Muscle of arm (tissue), 12 donors: ENCODE data around the gene EFCAB14. TPM values are rescaled to one million over a fixed set of nuclear protein-coding genes. Genes with fewer than 3 reads are reported as not detected.
"Not testable (repeated sequence)": the region's sequence is repeated elsewhere in the genome, so short reads cannot be mapped to it uniquely, and the experiment has no call there.

Experiments
- DNase-seq: peaks from one replicate; pipeline ENCODE4 v3.0.0-alpha.2; 2013
- polyA plus RNA-seq, 12 donors: library from polyadenylated mRNA; unstranded; fragments of 120-200 nt; gene quantifications; one replicate each; pipeline ENCODE4 v1.2.1, GENCODE V29; 2013; ENCODE audit not compliant: insufficient read length in 12 of 12

EFCAB14 gene
- polyA plus RNA-seq, 12 donors: 68.6 to 122 (median 100) TPM

DNA sequence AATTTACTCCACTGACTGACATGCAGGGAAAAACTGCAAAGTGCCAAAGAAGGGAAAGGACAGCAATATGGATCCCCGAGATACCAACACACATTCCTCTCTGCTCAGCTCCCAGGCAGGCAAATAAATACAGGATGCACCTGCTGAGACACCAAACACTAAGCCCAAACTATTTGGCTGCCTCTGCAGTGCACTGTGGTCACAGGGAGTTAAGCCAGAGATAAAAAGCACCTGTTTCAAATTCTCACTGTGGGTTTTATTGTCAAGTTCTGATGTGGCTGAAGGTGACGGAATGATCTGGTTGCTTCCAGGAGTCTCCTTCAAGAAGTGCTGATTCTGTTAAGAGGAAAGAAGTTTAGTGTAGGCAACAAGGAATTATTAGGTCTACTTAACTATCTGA is 29.6 kb downstream of the EFCAB14 start:
- DNase-seq: no peak

DNA sequence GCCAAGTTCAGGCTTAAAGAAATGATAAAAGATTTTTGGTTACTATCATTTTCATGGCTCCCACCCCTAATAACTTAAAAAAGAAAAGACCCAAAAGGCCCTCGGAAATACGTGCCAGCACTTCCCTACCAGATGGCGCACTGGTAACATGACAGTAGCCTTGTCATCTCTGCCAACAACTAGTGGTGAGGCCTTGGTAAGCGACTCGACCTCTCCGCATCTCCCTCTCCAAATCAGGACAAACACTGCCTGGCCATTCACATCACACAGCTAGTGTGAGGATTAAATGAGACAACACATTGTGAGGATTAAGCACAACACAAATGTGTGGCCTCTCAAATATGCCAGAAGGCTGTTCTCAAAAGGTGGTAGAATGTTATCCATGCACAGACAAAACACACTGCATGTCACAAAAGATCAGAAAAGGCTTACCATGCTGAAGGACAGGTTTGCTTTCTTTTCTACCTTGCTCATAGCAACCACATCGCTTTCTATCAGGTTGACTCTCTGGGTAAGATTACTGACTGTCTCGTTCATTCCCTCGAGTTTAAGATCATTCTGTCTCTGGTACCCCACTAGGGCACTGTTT is 30.9 kb downstream of the EFCAB14 start:
- DNase-seq: no peak

DNA sequence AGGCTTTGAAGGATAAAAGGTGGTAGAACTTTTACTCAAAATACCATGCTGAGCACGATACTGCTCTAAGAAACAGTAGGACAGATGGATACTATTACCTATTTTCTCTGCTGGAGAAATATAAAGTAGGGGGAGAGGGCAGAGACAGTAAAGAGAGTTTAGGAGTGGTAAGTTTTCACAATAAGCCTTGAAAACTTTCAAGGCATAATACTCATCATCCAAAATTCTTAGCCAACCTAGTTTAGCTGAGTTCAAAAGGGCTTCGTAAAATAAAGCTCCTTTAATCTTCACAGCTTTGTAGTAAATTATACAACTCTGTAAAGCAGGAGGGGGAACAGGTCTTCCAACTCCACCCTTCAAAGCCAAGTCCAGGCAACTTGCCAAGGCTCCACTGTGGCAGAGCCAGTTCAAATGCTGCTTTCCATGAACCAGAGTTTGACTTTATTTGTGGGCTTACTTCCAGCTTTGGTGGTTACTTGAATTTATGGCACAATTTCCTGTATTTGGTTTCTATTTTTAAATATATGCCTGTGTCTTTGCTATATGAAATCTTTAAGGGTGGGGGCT is 31.7 kb downstream of the EFCAB14 start:
- peak; percentile 18 for DNase-seq

DNA sequence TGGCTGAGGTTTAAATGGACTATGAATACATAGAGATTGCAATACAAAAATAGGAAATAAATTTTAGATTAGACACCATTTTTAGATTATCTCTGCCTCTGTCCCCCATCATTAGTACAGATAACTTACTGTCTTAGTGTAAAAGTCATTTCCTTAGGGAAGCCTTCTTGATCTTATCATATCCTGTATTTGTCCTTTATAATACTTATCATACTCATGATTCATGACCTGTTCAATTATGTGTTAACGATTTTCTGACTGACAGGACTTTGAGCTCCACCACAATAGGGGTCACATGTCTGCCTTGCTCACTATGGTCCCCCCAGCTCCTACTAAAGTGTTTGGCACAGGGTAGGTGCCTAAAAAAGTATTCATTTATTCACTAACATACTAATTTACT is 32.7 kb downstream of the EFCAB14 start:
- no peak for DNase-seq

- no peak for DNase-seq
These were observed 34.2 kb downstream of the EFCAB14 start for GRCh38 chr1:46684670-46685069.

GRCh38 chr1:46682064-46682463 is 36.9 kb downstream of the EFCAB14 start:
- DNase-seq: no peak

DNA sequence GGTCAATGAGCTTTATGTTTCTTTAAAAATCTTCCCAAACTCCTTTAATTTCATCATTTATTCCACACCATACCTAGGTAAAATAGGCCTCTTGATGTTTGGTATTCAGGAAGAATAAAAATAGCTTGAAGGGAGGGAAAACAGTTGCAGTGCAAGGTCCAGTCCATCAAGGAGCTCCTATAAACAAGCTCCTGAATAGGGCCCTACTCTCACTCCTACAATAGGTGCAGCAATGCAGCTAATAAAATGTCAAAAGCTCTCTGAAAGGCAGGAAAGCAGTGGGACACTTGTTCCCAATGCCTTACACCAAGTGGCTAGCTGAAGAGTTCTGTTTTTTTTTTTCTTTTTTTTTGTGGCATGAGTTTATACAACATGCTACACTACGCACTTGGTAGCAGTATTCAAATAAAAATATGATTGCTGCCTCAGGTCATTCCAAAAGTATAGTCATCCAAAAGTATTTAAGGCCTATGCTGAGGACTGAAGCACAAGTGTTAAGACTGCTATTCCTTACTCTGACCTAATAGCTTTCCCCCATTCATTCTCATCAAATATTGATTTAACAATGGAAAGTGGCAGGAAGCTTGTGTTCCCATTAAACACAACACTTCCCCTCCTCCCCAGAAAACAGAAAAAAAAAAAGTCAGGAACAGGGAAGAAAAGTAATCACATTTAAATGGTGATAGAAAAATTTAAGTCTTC is 37.4 kb downstream of the EFCAB14 start:
- no peak for DNase-seq

DNA sequence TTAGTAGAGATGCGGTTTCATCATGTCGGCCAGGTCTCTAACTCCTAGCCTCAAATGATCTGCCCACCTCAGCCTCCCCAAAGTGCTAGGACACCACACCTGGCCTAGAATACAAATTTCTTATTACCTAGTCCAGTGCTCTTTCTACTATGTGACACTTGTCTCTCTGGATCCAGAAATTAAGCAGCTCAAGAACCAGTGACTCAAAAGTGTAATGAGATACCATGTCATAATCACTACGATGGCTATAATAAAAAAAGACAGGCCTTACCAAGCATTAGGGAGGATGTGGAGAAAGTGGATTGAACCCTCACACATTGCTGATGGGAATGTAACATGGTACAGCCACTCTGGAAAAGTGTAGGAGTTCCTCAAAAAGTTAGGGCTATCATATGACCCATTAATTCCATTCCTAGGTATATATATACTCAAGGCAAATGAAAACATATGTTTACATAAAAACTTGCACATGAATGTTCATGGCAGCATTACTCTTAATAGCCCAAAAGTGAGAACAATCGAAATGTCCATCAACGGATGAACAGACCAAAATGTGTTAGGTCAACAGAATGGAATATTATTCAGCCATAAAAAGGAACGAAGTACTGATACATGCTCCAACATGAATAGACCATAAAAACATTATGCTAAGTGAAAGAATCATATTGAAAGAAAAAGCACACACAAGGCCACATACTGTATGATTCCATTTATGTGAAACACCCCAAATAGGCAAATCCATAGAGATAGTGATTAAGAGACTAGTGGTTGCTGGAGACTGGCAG is 38.9 kb downstream of the EFCAB14 start:
- no peak for DNase-seq

- no peak for DNase-seq
These were observed 41.6 kb downstream of the EFCAB14 start for GRCh38 chr1:46677339-46677738.

DNA sequence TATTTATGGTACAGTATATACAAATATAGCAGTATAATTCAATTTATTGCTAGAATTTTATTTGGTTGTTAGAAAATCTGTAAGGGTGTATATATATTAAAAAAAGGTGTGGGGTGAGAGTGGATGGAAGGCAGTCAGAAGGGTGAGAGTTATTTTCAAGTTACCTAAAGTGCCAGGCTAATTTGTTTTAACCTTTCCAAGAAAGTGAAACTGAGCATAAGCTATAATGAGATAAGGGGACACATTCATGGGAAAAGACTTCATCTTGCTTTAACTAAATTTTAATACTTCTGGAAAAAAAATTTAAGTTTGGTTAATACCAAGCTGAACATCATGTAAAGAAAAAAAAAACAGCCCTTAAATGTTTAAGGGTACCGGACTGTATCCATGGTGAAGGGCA is 42.4 kb downstream of the EFCAB14 start:
- no peak for DNase-seq

DNA sequence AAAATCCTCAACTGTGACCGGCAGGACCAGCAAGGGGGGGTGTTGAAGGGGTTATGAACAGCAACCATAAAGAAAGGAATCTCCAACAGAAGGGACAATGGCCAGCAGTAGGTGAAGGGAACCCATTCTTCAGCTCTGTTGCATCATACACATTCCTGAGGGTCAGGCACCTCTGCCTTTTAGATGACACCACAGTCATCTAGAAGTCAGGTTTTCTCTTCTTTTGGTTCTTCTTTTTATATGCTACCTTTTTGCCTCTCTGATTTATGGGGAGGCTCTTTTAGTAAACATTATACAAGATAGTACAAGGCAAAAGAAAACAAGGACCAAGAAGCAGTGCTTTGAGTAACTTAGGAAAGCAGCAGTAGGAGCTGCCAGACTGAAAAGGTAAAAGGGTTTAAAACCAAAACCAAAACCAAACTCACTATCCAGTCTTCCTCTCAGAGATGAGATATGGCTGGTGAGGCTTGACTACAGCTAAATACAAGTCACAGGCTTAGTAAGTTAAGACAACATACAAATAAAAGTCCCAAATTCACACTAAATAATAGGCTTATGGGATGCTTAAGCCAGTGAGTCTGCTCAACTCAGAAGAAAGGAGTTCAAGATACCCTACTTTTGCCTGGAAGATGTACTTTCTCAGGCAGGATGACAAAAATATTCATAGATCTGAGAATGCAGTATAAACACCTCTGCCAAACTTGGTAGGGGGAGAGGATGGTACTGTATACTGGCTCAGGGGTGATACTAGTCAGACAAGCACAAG is 43.2 kb downstream of the EFCAB14 start:
- no peak for DNase-seq

DNA sequence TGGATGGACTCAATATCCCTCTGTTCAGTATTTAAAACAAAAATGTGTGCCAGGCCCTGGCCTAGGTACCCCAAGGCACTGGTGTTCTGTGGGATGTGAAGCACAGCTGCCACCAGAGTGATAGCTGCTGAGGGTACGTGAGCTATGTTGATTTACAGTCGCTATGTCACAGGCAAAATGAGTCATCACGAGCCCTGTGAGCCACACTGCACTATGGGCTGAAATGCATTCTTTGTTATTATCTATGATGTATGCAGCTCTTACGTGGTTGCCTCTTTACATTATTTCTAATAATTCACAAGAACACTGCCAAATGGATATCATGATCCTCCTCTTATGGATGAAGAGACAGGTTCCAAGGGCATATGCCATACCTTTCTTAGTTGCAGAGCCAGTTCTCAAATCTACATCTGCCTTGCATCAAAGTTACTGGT is 45.1 kb downstream of the EFCAB14 start:
- no peak for DNase-seq

DNA sequence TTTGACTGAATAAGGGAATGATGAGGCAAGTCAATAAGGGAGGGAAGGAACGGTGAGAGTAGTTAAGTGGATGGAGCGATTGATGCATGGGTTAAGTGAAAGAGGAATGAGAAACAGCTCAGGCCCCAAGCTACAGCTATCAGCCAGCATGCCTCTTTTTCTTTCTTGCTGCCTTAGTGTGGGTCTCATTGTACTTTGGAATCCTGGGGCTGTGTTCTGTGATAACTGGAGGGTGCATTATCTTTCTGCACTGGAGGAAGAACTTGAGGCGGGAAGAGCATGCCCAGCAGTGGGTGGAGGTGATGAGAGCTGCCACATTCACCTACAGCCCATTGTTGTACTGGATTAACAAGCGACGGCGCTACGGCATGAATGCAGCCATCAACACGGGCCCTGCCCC is 46.2 kb downstream of the EFCAB14 start:
- no peak for DNase-seq

GRCh38 chr1:46671554-46671953 is 47.4 kb downstream of the EFCAB14 start, which contains the start of gene TEX38:
TSS of gene TEX38 (plus strand) at chr1:46671854. CDS start at chr1:46671935, 81 bp downstream.
- DNase-seq: no peak

- no peak for DNase-seq
These were observed 48.8 kb downstream of the EFCAB14 start for GRCh38 chr1:46670134-46670533.

DNA sequence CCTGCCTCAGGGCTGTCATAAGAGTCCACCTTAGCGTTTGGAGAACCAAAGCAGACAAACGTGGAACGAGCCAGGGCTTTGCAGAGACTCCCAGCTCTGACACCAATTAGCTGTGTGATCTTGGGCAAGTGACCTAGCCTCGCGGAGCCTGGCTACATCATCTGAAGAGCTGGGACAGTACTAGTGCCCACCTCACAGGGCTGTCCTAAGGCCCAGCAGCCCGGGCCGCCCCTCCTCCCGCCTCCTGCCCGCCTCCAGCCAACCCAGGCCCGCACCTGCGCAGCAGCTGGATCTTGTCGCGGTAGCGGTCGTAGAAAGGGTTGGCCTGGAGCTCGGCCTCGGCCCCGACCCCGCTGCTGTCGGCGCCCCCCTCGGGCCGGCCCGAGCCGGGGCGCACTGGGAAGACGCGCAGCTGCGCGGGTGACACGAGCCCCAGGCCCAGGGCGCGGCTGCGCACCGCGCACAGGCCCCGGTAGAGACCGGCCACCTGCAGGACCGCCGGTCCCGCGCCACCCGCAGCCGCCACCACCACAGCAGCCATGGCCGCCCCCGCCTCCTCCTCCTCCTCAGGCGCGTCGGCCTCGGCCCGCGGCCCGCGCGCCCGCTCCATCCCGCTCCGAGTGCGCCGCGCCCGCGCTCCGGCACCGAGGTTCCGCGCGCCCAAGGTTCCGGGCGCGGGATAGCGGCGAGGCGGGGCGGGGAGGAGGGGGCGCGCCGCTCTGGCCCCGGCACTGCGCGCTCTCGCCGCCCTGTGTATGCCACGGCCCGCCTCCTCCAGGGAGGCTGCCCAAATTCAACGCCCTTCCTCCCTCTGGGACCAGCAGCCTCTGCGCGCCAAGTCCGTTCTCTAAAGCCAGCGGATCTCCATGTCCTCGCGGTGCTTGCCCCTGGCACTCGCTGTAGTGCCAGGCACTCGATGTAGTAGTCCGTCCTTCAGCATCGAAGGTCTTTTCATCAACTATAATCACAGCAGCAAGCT is 50.8 kb downstream of the EFCAB14 start, which contains the start of gene ATPAF1:
Gene ATPAF1, minus strand, starts transcription at position 583 of the 979 bp plus-strand sequence. Its CDS starts 42 bp downstream, at position 541.
- DNase-seq: peak; percentile 62

GRCh38 chr1:46665983-46666382 is 52.9 kb downstream of the EFCAB14 start:
- DNase-seq: no peak

GRCh38 chr1:46662919-46663318 is 56.0 kb downstream of the EFCAB14 start:
- DNase-seq: not testable (repeated sequence)

DNA sequence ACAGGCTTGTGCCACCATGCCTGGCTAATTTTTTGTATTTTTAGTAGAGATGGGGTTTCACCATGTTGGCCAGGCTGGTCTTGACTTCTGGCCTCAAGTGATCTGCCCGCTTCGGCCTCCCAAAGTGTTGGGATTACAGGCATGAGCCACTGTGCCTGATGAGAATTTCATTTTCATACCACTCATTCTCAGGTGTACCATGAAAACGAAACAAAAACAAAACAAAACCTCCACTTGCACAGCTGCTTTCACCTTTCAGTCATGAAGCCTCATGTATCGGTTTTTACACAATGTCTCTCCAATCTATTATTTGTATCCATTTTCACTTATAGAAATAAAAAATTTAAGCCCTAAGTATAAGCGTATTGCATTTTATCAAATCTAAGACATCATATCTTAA is 58.8 kb downstream of the EFCAB14 start:
- DNase-seq: not testable (repeated sequence)

- DNase-seq: no peak
These were observed 59.5 kb downstream of the EFCAB14 start for GRCh38 chr1:46659307-46659870.
